GM21423 (cell line): ENCODE results near the gene XKR3.
"Not testable (repeated sequence)": the region's sequence is repeated elsewhere in the genome, so short reads cannot be mapped to it uniquely, and the experiment has no call there.

Source experiments
- ATAC-seq: cut with Tn5 transposase; IDR thresholded peaks from one replicate; pipeline ENCODE4 v1.9.1; 2021; ENCODE audit warnings: mild to moderate bottlenecking, moderate library complexity; ENCODE audit not compliant: unreplicated experiment

Gene XKR3

GRCh38 chr22:16824716-16825687, at the start of gene XKR3:
XKR3 (minus strand) TSS chr22:16825411; CDS start chr22:16808073, 17,338 bp downstream.
- no peak for ATAC-seq

- ATAC-seq: not testable (repeated sequence)
These were observed 44.4 kb upstream of the XKR3 start for GRCh38 chr22:16869640-16870039.

DNA sequence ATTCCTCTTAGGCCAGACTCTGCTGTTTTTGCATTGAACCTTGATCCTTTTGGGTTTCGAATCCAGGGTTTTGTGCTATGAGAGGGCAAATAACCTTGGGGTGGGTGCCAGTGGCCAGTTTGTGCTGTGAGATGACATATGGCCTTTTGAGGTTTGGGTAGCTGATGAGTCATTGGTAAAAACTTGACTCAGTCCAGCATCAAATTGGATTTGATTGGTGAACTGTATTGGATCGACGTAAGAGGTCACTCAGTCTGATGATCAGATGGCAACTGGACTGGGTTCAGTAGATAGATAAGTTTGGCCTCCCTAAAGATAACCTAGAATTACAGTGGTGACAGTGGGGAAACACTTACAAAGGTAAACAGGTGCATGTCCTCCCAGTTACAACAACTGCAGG, 41.0 kb upstream of the XKR3 start:
- ATAC-seq: no peak

DNA sequence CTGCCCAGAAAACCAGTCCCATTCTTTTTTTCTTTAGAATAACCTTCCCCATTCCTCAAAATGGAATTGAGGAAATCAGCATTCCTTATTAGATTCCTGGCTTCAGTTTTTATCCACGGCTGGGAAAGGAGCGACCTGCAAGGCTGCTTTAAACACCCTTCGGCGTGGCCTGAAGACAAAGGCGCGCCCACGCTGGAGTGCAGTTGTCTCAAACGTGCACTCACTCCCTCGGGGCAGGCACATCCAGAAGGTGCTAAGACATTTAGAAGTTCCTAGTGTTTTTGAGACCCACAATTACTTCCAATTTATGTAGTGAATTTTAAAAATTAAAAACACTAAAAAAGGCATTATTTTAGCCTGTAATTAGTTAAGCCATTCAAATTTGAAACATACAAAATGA, 31.6 kb upstream of the XKR3 start:
- ATAC-seq: not testable (repeated sequence)

DNA sequence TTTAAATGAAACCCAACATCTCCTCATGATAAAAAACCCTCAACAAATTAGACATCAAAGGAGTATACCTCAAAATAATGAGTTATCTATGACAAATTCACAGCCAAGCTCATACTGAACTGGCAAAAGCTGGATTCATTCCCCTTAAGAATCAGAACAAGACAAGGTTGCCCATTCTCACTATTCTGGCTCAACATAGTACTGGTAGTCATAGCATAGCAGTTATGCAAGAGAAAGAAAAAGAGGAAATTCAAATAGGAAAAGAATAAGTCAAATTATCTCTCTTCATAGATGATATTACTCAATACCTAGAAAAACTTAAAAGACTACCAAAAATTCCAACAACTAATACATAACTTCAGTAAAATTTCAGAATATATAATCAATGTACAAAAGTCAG, 29.4 kb upstream of the XKR3 start:
- ATAC-seq: no peak

- ATAC-seq: not testable (repeated sequence)
These were observed 26.2 kb upstream of the XKR3 start for GRCh38 chr22:16851268-16851996.

GRCh38 chr22:16847271-16847670, 22.1 kb upstream of the XKR3 start:
- ATAC-seq: no peak

GRCh38 chr22:16845881-16846280, 20.7 kb upstream of the XKR3 start:
- ATAC-seq: no peak

GRCh38 chr22:16845465-16845864, 20.3 kb upstream of the XKR3 start:
- no peak for ATAC-seq

DNA sequence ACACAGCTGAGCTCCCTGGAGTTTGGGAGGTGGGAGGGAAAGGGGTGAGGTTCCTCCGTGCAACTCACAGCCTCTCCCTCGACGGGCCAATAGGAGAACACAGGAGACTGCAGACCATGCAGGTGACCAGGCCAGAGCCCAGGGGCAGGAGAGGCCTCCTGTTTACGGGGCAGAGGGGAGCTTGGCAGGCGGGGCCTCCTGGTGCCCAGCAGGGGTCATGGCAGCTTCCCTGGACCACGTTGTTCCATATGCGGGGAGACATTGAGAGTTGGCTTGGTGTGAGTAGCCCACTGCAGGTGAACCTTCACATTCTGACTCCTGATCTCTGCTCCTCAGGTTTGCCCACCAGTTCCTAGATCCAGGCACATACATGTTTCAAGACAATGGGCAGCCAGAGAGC, 19.3 kb upstream of the XKR3 start:
- ATAC-seq: no peak

DNA sequence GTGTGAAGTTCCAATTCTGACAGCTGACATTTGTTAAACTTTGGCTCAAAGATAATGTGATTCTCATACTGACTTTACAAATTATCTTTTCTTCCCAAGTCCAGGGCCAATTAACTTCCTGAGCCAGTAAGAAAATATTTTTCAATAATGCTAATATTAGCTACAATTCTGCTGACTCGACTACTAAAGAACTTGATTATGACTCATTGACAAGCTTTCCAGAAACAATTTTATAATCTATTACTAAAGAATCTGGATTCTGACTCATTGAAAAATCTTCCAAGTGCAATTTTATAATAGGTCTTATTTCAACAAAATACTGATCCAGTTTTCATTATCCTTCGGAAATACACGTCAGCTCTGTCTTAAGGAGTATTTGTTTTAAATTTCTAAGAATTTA, 12.9 kb upstream of the XKR3 start:
- no peak for ATAC-seq

GRCh38 chr22:16834971-16835370, 9.8 kb upstream of the XKR3 start:
- ATAC-seq: no peak

GRCh38 chr22:16831257-16831656, 6.0 kb upstream of the XKR3 start:
- ATAC-seq: no peak

- ATAC-seq: no peak
These were observed 4.8 kb upstream of the XKR3 start for GRCh38 chr22:16829985-16830384.

DNA sequence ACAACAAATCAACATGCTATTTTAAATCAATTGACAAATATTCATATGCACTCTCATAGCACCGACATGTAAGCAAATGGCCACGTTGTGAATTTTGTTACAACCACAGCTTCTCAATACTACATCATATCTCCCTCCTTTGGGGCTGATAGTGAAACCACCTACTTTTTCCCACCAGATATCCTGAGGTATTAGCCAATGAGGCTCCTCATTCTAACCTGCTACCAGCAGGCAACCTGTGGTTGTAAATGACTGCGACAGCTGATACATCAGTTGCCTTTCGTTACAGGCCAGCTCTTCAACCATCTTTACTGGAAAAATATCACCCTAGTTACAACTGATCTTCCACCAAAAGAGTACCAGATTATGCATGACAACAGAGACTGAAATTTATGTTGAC, 3.7 kb upstream of the XKR3 start:
- no peak for ATAC-seq

GRCh38 chr22:16827506-16827905, 2.3 kb upstream of the XKR3 start:
- ATAC-seq: no peak

- no peak for ATAC-seq
These were observed 6.0 kb downstream of the XKR3 start for GRCh38 chr22:16819249-16819648.

DNA sequence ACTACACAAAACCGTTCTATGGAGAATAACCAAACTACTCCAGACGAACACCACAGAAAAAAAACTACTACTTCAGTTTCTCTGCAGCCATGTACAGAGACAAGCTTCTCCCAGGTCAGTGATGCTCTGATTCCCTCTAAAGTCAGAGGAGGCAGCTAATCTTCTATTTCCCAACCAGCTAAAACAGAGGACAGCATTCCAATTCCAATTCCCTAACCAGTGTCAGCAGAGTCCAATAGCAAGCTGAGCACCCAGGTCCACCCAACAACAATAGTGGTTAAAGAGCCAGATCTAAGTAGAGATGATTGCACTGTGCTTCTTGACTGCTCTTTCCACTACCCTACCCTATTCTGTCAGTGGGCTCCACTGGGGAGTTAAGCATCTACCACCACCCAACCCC, 6.7 kb downstream of the XKR3 start:
- no peak for ATAC-seq

- no peak for ATAC-seq
These were observed 10.1 kb downstream of the XKR3 start for GRCh38 chr22:16815073-16815472.

DNA sequence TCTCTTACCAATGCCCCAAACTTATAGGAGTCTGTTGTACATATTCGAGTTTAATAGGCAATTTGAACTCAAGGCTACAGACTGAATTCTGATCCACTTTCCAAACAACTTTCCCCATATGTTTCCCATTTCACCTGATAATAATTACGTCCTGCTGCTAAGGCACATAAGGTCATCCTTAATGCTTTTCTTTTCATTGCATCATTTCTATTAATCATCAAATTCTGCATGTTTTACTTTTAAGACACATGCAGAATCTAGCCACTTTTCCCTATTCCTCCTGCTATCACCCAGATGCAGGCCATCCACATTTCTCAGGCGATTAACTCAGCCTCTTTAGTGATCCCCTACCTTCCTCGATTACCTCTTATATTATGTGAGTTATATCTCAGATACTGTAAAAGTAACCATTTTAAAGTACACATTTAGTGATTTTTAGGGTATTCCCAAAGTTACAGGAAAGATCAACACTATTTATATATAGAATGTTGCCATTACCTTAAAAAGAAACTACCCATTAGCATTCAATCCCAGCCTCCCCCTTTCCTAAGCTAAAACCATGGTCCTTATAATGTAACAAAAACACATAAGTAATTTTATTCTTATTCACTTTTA, 14.9 kb downstream of the XKR3 start:
- no peak for ATAC-seq

DNA sequence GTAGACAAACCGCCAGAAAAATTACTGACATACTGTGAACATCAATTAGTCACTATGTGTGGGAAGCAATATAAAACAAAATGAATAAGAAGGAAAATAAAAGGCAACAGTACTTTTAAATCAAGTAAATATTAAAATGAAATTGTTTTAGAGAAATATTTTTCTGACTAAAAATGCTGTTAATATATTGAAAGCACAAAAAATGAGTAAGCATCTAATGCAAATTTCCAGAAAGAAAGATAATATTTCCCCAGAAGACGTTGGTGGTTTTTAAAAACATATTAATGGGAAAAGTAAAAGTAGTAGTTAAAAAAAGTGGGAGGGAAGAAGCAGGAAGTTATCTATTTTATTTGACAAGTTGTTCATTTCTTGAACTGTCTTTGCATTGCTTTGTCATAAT, 16.5 kb downstream of the XKR3 start:
- no peak for ATAC-seq

GRCh38 chr22:16807109-16807508, 18.1 kb downstream of the XKR3 start:
- ATAC-seq: no peak
